HG02943 (cell line): ENCODE measurements around the gene ATXN2.

Source experiments
- ATAC-seq: cut with Tn5 transposase; IDR thresholded peaks from one replicate; pipeline ENCODE4 v1.9.1; 2021; ENCODE audit warnings: mild to moderate bottlenecking, low read depth, moderate library complexity; ENCODE audit not compliant: unreplicated experiment

ATXN2 gene

DNA sequence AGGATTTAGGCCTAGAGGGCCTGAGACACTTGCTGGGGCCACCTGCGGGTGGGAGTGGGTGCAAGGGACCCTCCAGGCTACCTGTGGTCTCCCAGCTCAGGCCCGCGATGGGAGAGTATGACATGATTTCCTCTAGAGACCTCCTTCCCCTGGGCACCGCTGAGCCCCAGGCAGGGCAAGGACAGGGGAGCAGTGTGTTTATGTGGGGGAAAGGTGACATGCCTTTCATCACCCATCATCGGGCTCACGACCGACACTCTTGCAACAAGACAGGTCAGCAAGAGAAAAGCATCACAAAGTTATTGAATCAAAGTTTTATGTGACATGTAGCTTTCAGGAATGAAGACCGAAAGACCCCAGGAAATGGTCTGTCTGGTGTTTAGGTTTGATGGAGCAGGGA is 173.5 kb downstream of the ATXN2 start:
- ATAC-seq, result no peak

DNA sequence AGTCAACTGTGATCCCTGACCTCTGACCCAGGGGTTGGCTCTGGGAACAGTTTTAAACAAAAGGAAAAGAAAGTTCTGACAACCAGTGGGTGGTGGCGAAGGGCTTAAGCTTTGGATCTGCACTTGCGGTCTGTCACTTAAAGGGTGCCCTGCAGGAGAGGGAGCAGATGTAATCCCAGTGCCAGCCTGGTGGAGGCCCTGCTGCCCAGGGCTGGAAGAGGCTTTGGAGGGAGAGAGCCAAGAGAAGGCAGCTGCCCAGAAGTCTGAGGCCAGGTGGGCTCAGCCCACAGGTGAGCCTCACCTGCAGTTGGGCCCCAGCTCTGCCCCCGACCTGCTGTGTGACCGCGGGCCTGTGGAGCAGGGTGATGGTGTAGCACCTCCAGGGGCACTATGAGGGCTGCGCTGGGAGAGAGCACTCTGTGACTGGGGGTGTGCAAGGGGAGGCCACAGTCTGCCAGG is 174.3 kb downstream of the ATXN2 start:
- ATAC-seq, result no peak

- no peak for ATAC-seq
Measured at GRCh38 chr12:111424189-111424792, 174.8 kb downstream of the ATXN2 start.

- ATAC-seq, result no peak
Measured at GRCh38 chr12:111420494-111420893, 178.6 kb downstream of the ATXN2 start.

DNA sequence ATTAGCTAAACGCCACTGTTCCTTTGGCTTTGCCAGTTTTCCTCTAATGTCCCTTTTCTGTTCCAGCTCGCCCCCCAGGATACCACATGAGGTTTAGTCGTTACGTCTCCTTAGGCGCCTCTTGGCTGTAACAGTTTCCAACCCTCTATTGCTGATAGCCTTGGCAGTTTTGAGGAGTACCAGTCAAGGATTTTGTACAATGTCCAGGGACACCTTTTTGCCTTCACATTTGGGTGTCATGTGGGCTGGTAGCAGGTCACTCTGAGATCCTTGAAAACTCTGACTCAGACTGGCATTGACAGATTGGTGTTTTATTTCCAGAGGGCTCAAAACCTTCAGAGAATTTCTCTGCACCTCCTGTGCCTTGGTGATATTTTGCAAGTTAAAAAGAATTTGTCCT is 179.3 kb downstream of the ATXN2 start:
- ATAC-seq, result no peak

GRCh38 chr12:111418594-111418880 is 180.6 kb downstream of the ATXN2 start:
- ATAC-seq, result no peak

- no peak for ATAC-seq
Measured at GRCh38 chr12:111417784-111418593, 181.1 kb downstream of the ATXN2 start.

DNA sequence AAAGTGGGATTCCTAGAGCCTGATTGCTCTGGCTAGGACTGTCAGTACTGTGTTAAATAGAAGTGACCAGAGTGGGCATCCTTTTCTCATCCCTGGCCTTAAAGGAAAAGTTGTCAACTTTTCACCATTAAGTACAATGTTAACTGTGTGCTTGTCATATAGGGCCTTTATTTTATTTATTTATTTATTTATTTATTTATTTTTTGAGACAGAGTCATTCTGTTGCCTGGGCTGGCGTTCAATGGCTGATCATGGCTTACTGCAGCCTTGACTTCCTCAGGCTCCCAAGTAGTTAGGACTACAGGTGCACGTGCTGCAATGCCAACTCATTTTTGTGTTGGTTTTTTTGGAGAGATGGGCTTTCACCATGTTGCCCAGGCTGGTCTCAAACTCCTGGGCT is 181.8 kb downstream of the ATXN2 start:
- ATAC-seq, result no peak

- ATAC-seq, result no peak
Measured at GRCh38 chr12:111414711-111415252, 184.3 kb downstream of the ATXN2 start.

GRCh38 chr12:111413442-111414086 is 185.6 kb downstream of the ATXN2 start:
- ATAC-seq, result no peak

GRCh38 chr12:111412830-111413441 is 186.2 kb downstream of the ATXN2 start:
- ATAC-seq, result no peak

DNA sequence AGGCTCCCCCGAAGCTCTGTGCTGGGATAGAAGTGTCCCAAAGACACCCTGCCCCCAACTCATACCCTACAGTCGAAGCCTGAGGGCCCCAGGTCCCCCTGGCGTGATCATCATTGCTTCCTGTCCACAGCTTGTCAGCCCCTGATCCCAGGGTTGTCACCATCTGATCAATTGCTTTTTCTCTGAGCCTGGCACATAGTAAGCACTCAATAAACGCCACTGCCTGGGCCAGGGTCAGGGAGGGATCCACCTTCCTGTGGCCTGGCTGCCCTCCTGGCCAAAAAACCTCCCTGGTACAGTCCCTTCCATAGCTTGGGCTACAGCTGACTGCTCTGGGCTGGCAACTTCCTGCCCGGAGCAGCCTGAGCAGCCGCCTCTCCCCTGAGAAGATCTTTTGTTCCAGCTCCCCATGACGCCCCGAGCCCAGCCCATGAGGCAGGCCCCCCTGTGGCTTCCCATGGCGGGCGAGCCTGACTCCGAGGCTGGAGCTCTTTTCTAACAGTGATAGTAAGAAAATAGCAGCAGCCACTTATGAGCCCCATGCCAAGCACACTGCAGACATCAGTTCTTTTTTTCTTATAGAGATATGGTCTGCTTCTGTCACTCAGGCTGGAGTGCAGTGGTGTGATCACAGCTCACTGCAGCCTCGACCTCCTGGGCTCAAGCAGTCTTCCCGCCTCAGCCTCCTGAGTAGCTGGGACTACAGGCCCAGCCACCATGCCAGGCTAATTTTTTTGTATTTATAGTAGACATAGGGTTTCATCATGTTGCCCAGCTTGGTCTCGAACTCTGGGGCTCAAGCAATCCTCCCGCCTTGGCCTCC is 186.9 kb downstream of the ATXN2 start:
- no peak for ATAC-seq

GRCh38 chr12:111411185-111411764 is 187.8 kb downstream of the ATXN2 start:
- no peak for ATAC-seq

DNA sequence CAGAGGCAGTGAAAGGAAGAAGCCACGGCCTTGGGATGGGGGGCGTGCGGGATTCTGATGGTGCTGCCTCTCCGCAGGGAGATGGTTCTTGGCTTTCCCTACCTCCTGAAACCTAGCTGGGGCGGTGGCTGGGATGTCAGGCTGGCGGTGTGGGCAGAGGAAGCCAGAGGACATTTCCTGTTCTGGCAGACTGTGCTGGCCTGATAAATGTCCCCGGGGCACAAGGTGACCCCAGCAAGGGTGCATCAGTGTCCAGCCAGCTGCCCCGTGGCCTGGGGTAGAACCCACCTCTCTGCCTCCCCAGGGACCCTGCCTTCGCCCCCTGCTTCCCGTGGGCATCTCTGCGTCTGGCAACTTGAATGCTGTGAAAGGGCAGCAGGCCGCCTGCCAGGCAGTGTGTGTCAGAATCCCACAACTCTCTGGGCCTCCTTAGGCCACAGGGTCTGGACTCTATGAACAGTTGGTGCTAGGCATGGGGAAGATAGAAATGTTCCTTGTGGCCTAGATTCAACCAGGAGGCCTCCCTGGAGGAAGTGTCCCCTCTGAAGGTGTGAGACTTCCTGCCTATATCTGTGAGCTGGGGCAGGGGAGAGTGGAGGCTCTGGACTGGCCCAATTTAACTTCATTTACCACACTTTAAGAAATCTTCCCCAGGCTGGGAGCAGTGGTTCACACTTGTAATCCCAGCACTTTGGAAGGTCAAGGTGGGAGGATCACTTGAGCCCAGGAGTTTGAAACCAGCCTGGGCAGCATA is 188.5 kb downstream of the ATXN2 start:
- no peak for ATAC-seq

- no peak for ATAC-seq
Measured at GRCh38 chr12:111409780-111410430, 189.2 kb downstream of the ATXN2 start.

DNA sequence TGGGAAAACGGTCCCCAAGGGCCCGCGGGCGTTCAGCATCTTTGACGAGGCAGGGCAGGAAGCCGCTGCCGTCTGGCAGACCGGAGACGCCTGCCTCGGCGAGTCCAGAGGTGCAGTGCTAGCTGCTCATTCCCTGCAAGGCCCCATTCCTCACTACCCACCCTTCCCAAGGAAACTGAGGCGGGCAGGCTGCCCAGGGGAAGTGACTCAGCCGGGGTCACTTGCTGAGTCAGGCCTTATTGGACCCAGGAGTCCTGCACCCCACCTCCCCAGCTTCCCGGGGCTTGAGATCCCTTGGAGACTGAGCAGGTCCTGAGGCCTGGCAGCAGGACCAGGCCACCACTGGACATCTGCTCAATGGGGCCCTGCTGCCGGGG is 189.7 kb downstream of the ATXN2 start:
- ATAC-seq, result no peak

- no peak for ATAC-seq
Measured at GRCh38 chr12:111408686-111409402, 190.3 kb downstream of the ATXN2 start.

DNA sequence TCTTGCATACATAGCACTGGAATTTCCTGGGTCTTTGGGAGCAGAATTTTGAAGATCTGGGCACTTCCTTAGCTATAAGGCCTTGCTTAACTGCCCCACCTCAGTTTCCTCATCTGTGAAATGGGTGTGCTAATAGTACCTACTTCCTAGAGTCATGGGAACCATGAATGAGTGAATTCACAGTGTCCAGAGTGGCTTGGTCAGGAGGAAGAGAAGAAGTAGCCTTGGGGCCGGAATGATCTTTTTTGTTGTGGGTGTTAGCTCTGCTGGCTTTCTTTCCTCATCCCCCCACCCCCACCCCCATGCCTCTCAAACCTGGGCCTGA is 191.0 kb downstream of the ATXN2 start:
- no peak for ATAC-seq
